Breast epithelium (tissue), 4 donors: Measurements from ENCODE around the gene SLX4. TPM values are rescaled to one million over a fixed set of nuclear protein-coding genes. Genes with fewer than 3 reads are reported as not detected.

Experiments used
- DNase-seq, 2 donors: peaks; one replicate each; pipeline ENCODE4 v3.0.0-alpha.2; 2019; ENCODE audit warnings: low spot score in 2 of 2
- H3K27ac ChIP-seq, 2 donors: fragments of 200-600 bp; sonication (generic) in 1 of 2; one replicate each; pipeline ENCODE4 v1.5.1; 2016 to 2019; ENCODE audit warnings: mild to moderate bottlenecking in 1 of 2
- H3K27me3 ChIP-seq, 2 donors: fragments of 200-600 bp; sonication (generic) in 1 of 2; one replicate each; pipeline versions ENCODE4 v1.5.1 to v1.6.0; 2017 to 2019; ENCODE audit warnings: control low read depth in 1 of 2, mild to moderate bottlenecking in 1 of 2
- H3K36me3 ChIP-seq: fragments of 200-600 bp; one replicate; pipeline ENCODE4 v1.5.1; 2019
- H3K4me1 ChIP-seq, 2 donors: fragments of 200-600 bp; sonication (generic); one replicate each; pipeline ENCODE4 v1.5.1; 2016 to 2019; ENCODE audit warnings: control low read depth in 1 of 2
- H3K4me3 ChIP-seq, 3 donors: fragments of 200-600 bp; sonication (generic); 1 replicate in 2 of 3; 2 replicates in 1 of 3; pipeline ENCODE4 v1.5.1; 2016 to 2019; ENCODE audit warnings: mild to moderate bottlenecking in 3 of 3, moderate library complexity in 2 of 3
- H3K9me3 ChIP-seq, 2 donors: fragments of 200-600 bp; sonication (generic) in 1 of 2; one replicate each; pipeline ENCODE4 v1.5.1; 2016 to 2019; ENCODE audit warnings: control low read depth in 1 of 2
- CTCF ChIP-seq, 3 donors: fragments of 450-650 bp; IDR thresholded peaks; one replicate each; pipeline ENCODE4 v1.5.1; 2016 to 2017; ENCODE audit warnings: antibody characterized with exemption in 3 of 3, mild to moderate bottlenecking in 3 of 3, moderate library complexity in 3 of 3
- POLR2A ChIP-seq: fragments of 450-650 bp; IDR thresholded peaks from one replicate; pipeline ENCODE4 v1.6.1; 2016; ENCODE audit warnings: antibody characterized with exemption, mild to moderate bottlenecking, moderate library complexity
- POLR2AphosphoS5 ChIP-seq, 3 donors: sonication (generic); formaldehyde crosslinking; IDR thresholded peaks; one replicate each; pipeline ENCODE4 v1.6.1; 2017; ENCODE audit warnings: antibody characterized with exemption in 3 of 3
- intact Hi-C: fragments of 100-400 bp; cut with DNase I; formaldehyde crosslinking; loops from one replicate; pipeline ENCODE4 v1.15.1; 2023; ENCODE audit warnings: low total_unique reads
- total RNA-seq, 3 donors: library from RNA; depleted of rRNA; stranded (reverse); fragments of >200 nt; gene quantifications; one replicate each; pipeline ENCODE4 v1.1.0, GENCODE V29; 2016

The SLX4 gene
- total RNA-seq, 3 donors from 2014 or later = 3.0 to 4.3 (median 3.7) TPM

GRCh38 chr16:3590736-3591435, 20.5 kb downstream of the SLX4 start:
- Histone ChIP-seq H3K4me1 (no peaks in the 10 kb centered on the region), H3K27ac (no peak overlapping the region), H3K9me3 (no peaks in the 10 kb centered on the region), H3K36me3 (no peaks in the 10 kb centered on the region), H3K27me3 (no peaks in the 10 kb centered on the region), H3K4me3 (no peak overlapping the region)
- no peak for DNase-seq
- no peak for TF ChIP-seq CTCF (IDR thresholded peaks at IDR 0.05)
- intact Hi-C loops = no loop called here

DNA sequence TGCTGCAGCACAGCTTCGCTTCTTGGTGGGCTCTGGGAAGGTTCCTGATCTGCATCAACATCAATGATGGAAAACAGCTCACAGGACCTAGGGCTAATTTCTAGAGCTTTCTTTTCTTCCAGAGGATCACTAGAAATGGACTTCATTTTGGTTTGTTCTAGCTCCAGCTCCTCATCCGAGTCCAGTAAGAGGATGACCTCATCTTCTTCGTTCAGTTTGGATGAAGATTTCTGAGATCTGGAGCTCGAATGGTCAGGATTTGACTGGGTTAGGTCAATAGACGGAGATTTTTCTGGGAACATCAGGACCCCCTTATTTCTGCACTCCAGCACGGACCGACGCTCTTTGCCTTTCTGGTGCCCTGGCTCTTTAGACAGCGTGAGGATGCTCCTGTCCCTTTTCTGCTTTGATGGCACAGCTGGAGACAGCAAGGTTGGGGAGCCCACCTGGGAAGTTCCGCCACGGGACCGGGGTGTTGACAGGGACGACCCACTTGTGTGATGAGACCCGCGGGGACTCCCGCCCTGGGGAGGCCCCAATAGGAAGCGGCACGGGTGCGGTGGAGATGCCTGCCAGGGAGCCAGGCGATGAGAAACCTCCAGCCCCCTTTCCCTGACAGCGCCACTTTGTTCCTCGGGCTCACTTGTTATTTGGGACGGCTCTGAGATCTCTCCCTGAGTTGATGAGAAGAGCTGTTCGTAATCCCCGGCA, 21.3 kb downstream of the SLX4 start:
- H3K4me1 ChIP-seq = no peaks in the 10 kb centered on the region

GRCh38 chr16:3589441-3589921, 21.9 kb downstream of the SLX4 start:
- Histone ChIP-seq H3K4me3 (no peak overlapping the region), H3K9me3 (no peaks in the 10 kb centered on the region), H3K27me3 (no peaks in the 10 kb centered on the region), H3K36me3 (no peaks in the 10 kb centered on the region), H3K27ac (no peak overlapping the region), H3K4me1 (no peaks in the 10 kb centered on the region)
- intact Hi-C loops = no loop called here
- no peak for TF ChIP-seq POLR2AphosphoS5 (IDR thresholded peaks at IDR 0.05)
- no peak for TF ChIP-seq POLR2A
- no peak for TF ChIP-seq CTCF (IDR thresholded peaks at IDR 0.05)
- no peak for DNase-seq

More for the DNA sequence above, 21.3 kb downstream of the SLX4 start:
- no peak for DNase-seq
- TF ChIP-seq POLR2AphosphoS5 (IDR thresholded peaks at IDR 0.05) (no peak), CTCF (IDR thresholded peaks at IDR 0.05) (no peak), POLR2A (no peak)
- Histone ChIP-seq H3K4me3 (no peak overlapping the region), H3K9me3 (no peaks in the 10 kb centered on the region), H3K27me3 (no peaks in the 10 kb centered on the region), H3K36me3 (no peaks in the 10 kb centered on the region), H3K27ac (no peak overlapping the region)
- intact Hi-C loops = no loop called here

DNA sequence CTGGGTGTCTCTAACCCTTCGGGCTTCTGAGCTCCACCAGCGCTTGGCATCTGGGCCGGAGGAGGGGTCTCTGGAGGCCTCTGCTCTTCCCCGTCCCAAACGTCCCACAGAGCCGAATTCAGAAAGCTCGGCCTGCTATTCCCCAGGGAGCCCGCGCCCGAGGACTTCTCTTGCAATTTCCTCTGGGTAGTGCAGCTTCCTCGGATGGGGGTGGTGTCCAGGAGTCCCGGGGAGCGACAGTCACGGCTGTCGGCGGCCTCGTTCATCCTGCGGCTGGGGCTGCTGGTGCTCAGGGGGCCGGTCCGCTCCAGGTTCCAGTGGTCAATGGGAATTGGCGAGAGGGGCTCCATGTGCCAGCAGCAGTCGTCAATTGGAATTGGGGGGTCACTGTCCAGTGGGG, 22.4 kb downstream of the SLX4 start:
- Histone ChIP-seq H3K27me3 (no peaks in the 10 kb centered on the region), H3K4me3 (no peak overlapping the region), H3K4me1 (no peaks in the 10 kb centered on the region), H3K9me3 (no peaks in the 10 kb centered on the region), H3K27ac (no peak overlapping the region), H3K36me3 (no peaks in the 10 kb centered on the region)
- intact Hi-C loops = no loop called here
- no peak for DNase-seq
- TF ChIP-seq CTCF (IDR thresholded peaks at IDR 0.05) (no peak), POLR2AphosphoS5 (IDR thresholded peaks at IDR 0.05) (no peak), POLR2A (no peak)

DNA sequence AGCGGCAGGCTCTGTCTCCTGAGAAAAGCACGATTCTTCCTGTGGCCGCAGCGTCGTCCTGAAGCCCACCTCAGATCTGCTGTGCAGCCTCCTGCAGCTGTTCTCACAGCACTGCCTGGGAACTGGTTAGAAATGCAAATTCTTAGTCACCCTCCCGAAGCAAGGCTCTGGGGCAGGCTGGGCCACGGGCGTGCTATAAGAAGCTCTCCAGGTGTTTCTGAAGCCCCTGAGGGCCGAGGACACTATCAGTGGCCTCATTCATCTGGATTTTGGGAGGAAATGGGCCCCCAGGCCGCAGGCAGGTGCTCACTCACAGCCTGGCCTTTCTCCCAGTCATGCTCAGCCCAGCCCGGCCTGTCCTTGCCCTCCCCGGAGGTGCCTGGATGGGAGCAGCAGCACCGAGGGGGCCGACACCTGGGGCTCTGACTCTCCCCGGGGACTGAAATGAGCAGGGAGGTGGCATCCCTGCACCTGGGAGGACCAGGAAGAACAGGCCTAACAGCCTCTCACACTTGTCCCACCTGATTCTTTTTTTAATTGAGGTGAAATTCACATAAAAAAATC, 23.8 kb downstream of the SLX4 start:
- Histone ChIP-seq H3K9me3 (no peaks in the 10 kb centered on the region), H3K27ac (no peak overlapping the region), H3K4me1 (no peaks in the 10 kb centered on the region), H3K4me3 (no peak overlapping the region), H3K27me3 (no peaks in the 10 kb centered on the region), H3K36me3 (no peaks in the 10 kb centered on the region)
- TF ChIP-seq POLR2AphosphoS5 (IDR thresholded peaks at IDR 0.05) = no peak
- TF ChIP-seq CTCF (IDR thresholded peaks at IDR 0.05) = no peak
- TF ChIP-seq POLR2A = no peak
- intact Hi-C loops = no loop called here
- no peak for DNase-seq
